Sigmoid colon (tissue), 7 donors: ENCODE data around the gene FSCN2. TPM values are rescaled to one million over a fixed set of nuclear protein-coding genes. Genes with fewer than 3 reads are reported as not detected.

ENCODE experiments used
- DNase-seq: peaks from one replicate; pipeline ENCODE4 v3.0.0-alpha.2; 2019
- H3K27ac ChIP-seq, 4 donors: fragments of 200-600 bp; sonication (generic); one replicate each; pipeline ENCODE4 v1.5.1; 2016 to 2019; ENCODE audit warnings: mild to moderate bottlenecking in 1 of 4
- H3K27me3 ChIP-seq, 3 donors: fragments of 200-600 bp; sonication (generic); one replicate each; pipeline ENCODE4 v1.5.1; 2019; ENCODE audit warnings: mild to moderate bottlenecking in 1 of 3
- H3K36me3 ChIP-seq, 4 donors: fragments of 200-600 bp; sonication (generic); one replicate each; pipeline ENCODE4 v1.5.1; 2016 to 2019
- H3K4me1 ChIP-seq, 4 donors: fragments of 200-600 bp; sonication (generic); one replicate each; pipeline ENCODE4 v1.5.1; 2017 to 2019
- H3K4me3 ChIP-seq, 4 donors: fragments of 200-600 bp; sonication (generic); one replicate each; pipeline ENCODE4 v1.5.1; 2017 to 2019; ENCODE audit warnings: mild to moderate bottlenecking in 2 of 4, moderate library complexity in 1 of 4
- H3K9me3 ChIP-seq, 4 donors: fragments of 200-600 bp in 3 of 4; sonication (generic) in 3 of 4; one replicate each; pipeline versions ENCODE4 v1.5.1 to v1.6.1; 2013 to 2019
- EP300 ChIP-seq, 4 donors: sonication (generic); formaldehyde crosslinking; IDR thresholded peaks; one replicate each; pipeline ENCODE4 v1.6.1; 2017; ENCODE audit warnings: antibody characterized with exemption in 4 of 4
- POLR2A ChIP-seq, 2 donors: fragments of 450-650 bp; IDR thresholded peaks; one replicate each; pipeline ENCODE4 v1.6.1; 2016; ENCODE audit warnings: antibody characterized with exemption in 2 of 2, mild to moderate bottlenecking in 2 of 2, moderate library complexity in 2 of 2
- POLR2AphosphoS5 ChIP-seq, 4 donors: sonication (generic); formaldehyde crosslinking; IDR thresholded peaks; one replicate each; pipeline ENCODE4 v1.6.1; 2017; ENCODE audit warnings: antibody characterized with exemption in 4 of 4
- WGBS, 2 donors: extraction: QIAGEN DNeasy Blood & Tissue Kit; methylation state at CpG; one replicate each; pipeline ENCODE4 v1.1.7; 2013; 5-methylcytosine and 5-hydroxymethylcytosine counted together
- intact Hi-C: fragments of 100-400 bp; cut with DNase I; formaldehyde crosslinking; loops from one replicate; pipeline ENCODE4 v1.15.1; 2023
- polyA plus RNA-seq, 3 donors: library from polyadenylated mRNA; stranded (reverse); fragments of 200-250 nt; gene quantifications; one replicate each; pipeline ENCODE4 v1.2.3, GENCODE V29; 2013
- total RNA-seq, 4 donors: library from RNA; depleted of rRNA; stranded (reverse); fragments of >200 nt; gene quantifications; one replicate each; pipeline ENCODE4 v1.1.0, GENCODE V29; 2016
- TF ChIP-seq, protein P1 (sequence below), 4 experiments: fragments of 450-650 bp in 3 of 4; fragments of 200-600 bp in 1 of 4; IDR thresholded peaks; one replicate each; pipeline ENCODE4 v1.5.1; 2016 to 2019; ENCODE audit warnings: antibody characterized with exemption in 4 of 4, mild to moderate bottlenecking in 3 of 4, moderate library complexity in 2 of 4
- donor health status: healthy with polysubstance abuse.
- donor health status: Bipolar disorder and iron deficiency.
- donor health status: healthy.

The FSCN2 gene
- total and polyA plus RNA-seq, 7 donors: 0.33 to 2.3 (median 1.0) TPM; not detected in 3

DNA sequence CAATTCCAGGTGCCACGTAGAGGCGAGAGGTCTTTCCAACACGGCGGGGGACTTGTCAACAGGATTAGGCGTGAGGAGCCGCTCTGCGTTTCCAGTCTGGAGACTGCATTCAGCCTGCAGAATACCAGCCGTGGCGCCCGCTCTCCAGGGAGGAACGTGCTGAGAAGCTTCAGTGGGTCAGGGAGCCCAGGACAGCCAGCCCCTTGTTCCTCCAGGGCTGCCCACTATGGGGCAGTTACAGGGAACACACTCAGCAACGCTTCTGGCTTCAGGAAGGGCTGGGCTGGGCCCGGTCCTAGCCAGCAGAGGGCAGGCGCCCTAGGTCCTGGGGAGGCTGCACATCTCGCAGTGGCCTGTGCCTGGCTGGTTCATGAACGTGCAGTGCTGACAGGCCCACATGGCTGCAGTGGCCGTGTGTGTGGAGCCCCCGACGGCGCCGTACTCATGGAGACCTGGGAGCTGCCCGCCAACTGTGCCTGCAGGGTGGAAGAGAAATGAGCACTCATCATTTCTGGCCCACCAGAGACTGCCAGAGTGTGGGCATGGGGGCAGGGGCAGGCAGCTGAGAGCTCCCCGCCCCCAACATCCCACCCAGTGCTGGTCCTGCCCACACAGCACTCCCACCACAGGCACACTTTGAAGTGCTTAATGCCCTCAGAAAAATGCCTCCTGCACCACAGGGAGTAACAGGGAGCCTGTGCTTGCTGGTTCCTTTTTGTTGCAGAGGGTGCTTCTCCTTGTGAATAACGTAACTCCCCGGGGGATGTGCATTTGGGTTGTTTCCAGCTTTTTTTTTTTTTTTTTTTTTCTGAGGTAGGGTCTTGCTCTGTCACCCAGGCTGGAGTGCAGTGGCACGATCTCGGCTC is 31.0 kb downstream of the FSCN2 start:
- Histone ChIP-seq H3K27me3 (no peaks in the 10 kb centered on the region), H3K4me1 (peaks cover 0 to 2% (median under 1%) of the 10 kb centered on the region in 4 donors), H3K27ac (no peak overlapping the region), H3K9me3 (no peaks in the 10 kb centered on the region), H3K36me3 (peaks cover 24 to 81% (median 49%) of the 10 kb centered on the region in 4 donors), H3K4me3 (no peak overlapping the region)
- TF ChIP-seq EP300 (IDR thresholded peaks at IDR 0.05): no peak
- no peak for TF ChIP-seq POLR2AphosphoS5 (IDR thresholded peaks at IDR 0.05)
- TF ChIP-seq POLR2A (IDR thresholded peaks at IDR 0.05): no peak
- TF ChIP-seq, protein P1, sequence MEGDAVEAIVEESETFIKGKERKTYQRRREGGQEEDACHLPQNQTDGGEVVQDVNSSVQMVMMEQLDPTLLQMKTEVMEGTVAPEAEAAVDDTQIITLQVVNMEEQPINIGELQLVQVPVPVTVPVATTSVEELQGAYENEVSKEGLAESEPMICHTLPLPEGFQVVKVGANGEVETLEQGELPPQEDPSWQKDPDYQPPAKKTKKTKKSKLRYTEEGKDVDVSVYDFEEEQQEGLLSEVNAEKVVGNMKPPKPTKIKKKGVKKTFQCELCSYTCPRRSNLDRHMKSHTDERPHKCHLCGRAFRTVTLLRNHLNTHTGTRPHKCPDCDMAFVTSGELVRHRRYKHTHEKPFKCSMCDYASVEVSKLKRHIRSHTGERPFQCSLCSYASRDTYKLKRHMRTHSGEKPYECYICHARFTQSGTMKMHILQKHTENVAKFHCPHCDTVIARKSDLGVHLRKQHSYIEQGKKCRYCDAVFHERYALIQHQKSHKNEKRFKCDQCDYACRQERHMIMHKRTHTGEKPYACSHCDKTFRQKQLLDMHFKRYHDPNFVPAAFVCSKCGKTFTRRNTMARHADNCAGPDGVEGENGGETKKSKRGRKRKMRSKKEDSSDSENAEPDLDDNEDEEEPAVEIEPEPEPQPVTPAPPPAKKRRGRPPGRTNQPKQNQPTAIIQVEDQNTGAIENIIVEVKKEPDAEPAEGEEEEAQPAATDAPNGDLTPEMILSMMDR (IDR thresholded peaks at IDR 0.05): no peak
- no peak for DNase-seq
- intact Hi-C loops: no loop called here
- 83 to 87% methylated on average over 27 of the region's 27 CpGs for WGBS, 2 donors

DNA sequence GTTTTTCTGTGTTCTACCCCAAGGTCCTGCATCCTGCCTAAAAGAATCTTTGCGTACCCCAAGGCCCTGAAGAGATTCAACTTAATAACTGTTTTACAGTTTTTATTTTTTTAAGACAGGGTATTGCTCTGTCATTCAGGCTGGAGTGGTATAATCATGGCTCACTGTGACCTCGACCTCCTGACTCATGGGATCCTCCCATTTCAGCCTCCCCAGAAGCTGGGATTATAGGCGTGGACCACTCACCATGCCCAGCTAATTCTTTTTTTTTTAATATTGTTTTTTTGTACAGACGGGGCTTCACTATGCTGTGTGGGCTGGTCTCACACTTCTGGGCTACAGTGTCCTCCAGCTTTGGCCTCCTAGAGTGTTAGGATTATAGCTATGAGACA is 33.3 kb downstream of the FSCN2 start:
- H3K4me3 ChIP-seq: no peak overlapping the region
- H3K27ac ChIP-seq: no peak overlapping the region
- peaks cover 35 to 87% (median 59%) of the 10 kb centered on the region in 4 donors for H3K36me3 ChIP-seq
- 86 to 88% methylated on average over 4 of the region's 4 CpGs for WGBS, 2 donors
- no peak for DNase-seq
- intact Hi-C loops: no loop called here
- no peaks in the 10 kb centered on the region for H3K27me3 ChIP-seq
- H3K4me1 ChIP-seq: peaks cover 0 to 24% (median 17%) of the 10 kb centered on the region in 4 donors
- no peaks in the 10 kb centered on the region for H3K9me3 ChIP-seq
- TF ChIP-seq POLR2A (IDR thresholded peaks at IDR 0.05): no peak
- no peak for TF ChIP-seq POLR2AphosphoS5 (IDR thresholded peaks at IDR 0.05)
- TF ChIP-seq, protein P1 (IDR thresholded peaks at IDR 0.05): no peak
- TF ChIP-seq EP300 (IDR thresholded peaks at IDR 0.05): no peak

DNA sequence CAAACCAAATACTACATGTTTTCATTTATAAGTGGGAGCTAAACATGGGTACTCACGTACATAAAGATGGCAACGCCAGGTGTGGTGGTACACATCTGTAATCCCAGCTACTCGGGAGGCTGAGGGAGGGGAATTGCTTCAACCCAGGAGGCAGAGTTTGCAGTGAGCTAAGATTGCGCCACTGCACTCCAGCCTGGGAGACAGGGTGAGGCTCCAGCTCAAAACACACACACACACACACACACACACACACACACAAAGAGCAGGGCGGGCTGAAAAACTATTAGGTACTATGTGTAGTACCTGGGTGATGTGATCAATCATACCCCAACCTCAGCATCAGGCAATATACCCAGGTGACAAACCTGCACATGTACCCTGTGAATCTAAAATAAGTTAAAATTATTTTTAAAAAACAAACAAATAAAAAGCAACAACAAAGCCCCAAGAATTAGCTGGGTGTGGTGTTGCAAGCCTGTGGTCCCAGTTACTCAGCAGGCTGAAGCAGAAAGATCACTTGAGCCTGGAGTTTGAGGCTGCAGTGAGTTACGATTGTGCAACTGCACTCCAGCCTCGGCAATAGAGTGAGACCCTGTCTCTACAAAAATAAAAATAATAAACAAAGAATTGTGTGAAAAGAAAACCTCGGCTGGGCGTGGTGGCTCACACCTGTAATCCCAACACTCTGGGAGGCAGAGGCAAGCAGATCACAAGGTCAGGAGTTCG is 35.8 kb downstream of the FSCN2 start:
- Histone ChIP-seq H3K4me3 (no peak overlapping the region), H3K4me1 (peaks cover 0 to 49% (median 40%) of the 10 kb centered on the region in 4 donors), H3K27ac (peak overlapping the region in 1 of 4 donors; percentile 6), H3K36me3 (peaks cover 24 to 71% (median 43%) of the 10 kb centered on the region in 4 donors), H3K9me3 (no peaks in the 10 kb centered on the region), H3K27me3 (no peaks in the 10 kb centered on the region)
- TF ChIP-seq, protein P1 (IDR thresholded peaks at IDR 0.05): no peak
- TF ChIP-seq EP300 (IDR thresholded peaks at IDR 0.05) (no peak), POLR2A (IDR thresholded peaks at IDR 0.05) (no peak), POLR2AphosphoS5 (IDR thresholded peaks at IDR 0.05) (no peak)
- intact Hi-C loops: no loop called here
- no peak for DNase-seq
- WGBS, 2 donors: 88 to 90% methylated on average over 10 of the region's 10 CpGs

DNA sequence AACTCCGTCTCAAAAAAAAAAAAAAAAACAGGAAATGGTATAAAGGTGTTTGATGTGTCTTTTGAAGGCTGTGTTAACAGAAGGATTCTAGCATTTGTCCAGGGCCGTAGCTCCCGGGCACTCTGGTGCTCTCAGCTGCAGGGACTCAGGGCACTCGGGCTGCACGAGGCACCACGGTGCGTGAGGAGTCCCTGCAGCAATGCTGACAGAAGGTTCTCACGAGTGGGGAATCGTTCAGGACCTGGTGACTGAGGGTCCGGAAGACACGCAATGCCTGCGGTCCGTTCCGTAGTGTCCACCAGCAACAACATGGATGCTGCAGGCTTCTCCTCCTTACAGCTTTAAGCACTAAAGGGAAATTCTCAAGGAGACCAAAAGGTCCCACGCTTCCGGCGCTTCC is 36.6 kb downstream of the FSCN2 start:
- peaks cover 0 to 50% (median 40%) of the 10 kb centered on the region in 4 donors for H3K4me1 ChIP-seq

More for the DNA sequence above, 36.6 kb downstream of the FSCN2 start:
- no peaks in the 10 kb centered on the region for H3K9me3 ChIP-seq
- DNase-seq: no peak
- no peak overlapping the region for H3K4me3 ChIP-seq
- intact Hi-C loops: loop anchor here (5.0 kb wide), 1 partner anchor 38 kb away; no protein-coding TSS in a partner anchor
- peak overlapping the region; percentile 6 to 86 (median 80) for H3K27ac ChIP-seq
- H3K27me3 ChIP-seq: no peaks in the 10 kb centered on the region
- TF ChIP-seq POLR2AphosphoS5 (IDR thresholded peaks at IDR 0.05) (no peak), EP300 (IDR thresholded peaks at IDR 0.05) (no peak), POLR2A (IDR thresholded peaks at IDR 0.05) (no peak)
- TF ChIP-seq, protein P1 (IDR thresholded peaks at IDR 0.05): no peak
- 92 to 95% methylated on average over 17 of the region's 17 CpGs for WGBS, 2 donors
- peaks cover 27 to 73% (median 45%) of the 10 kb centered on the region in 4 donors for H3K36me3 ChIP-seq
